ENCODE data around the gene COPG1. TPM values are rescaled to one million over a fixed set of nuclear protein-coding genes. Genes with fewer than 3 reads are reported as not detected.

The COPG1 gene
- total and polyA plus RNA-seq, 10 of the 15 experiments (the other 5 are each of a cell fraction or from before 2014, with no cell fraction given), result 54.8 to 143 (median 91.2) TPM

GRCh38 chr3:129316248-129317013 lies 67.0 kb downstream of the COPG1 start (continued):
- TF ChIP-seq, protein P1, sequence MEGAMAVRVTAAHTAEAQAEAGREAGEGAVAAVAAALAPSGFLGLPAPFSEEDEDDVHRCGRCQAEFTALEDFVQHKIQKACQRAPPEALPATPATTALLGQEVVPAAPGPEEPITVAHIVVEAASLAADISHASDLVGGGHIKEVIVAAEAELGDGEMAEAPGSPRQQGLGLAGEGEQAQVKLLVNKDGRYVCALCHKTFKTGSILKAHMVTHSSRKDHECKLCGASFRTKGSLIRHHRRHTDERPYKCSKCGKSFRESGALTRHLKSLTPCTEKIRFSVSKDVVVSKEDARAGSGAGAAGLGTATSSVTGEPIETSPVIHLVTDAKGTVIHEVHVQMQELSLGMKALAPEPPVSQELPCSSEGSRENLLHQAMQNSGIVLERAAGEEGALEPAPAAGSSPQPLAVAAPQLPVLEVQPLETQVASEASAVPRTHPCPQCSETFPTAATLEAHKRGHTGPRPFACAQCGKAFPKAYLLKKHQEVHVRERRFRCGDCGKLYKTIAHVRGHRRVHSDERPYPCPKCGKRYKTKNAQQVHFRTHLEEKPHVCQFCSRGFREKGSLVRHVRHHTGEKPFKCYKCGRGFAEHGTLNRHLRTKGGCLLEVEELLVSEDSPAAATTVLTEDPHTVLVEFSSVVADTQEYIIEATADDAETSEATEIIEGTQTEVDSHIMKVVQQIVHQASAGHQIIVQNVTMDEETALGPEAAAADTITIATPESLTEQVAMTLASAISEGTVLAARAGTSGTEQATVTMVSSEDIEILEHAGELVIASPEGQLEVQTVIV (IDR thresholded peaks at IDR 0.05; ENCODE audit: borderline replicate concordance, partially characterized antibody), result no peak
- no peak for TF ChIP-seq KDM1A (IDR thresholded peaks at IDR 0.05; ENCODE audit: borderline replicate concordance)
- TF ChIP-seq, protein P2, sequence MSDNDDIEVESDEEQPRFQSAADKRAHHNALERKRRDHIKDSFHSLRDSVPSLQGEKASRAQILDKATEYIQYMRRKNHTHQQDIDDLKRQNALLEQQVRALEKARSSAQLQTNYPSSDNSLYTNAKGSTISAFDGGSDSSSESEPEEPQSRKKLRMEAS (IDR thresholded peaks at IDR 0.05; ENCODE audit: low read depth, low read length), result 0 out of 2 replicates have a peak, but pooled peaks have one; percentile 59
- no peak for TF ChIP-seq ATF7 (IDR thresholded peaks at IDR 0.05; ENCODE audit: low read depth)
- peak; percentile 96 for TF ChIP-seq FOXK2 (IDR thresholded peaks at IDR 0.05)
- TF ChIP-seq FOXM1 (IDR thresholded peaks at IDR 0.05; ENCODE audit: low read depth, low read length), result no peak
- TF ChIP-seq CBX3 (IDR thresholded peaks at IDR 0.05; ENCODE audit: borderline replicate concordance, low read depth), result no peak
- no peak; the same call in 1 of the 2 replicates for TF ChIP-seq ZNF687 (IDR thresholded peaks at IDR 0.05)
- no peak for TF ChIP-seq WRNIP1 (IDR thresholded peaks at IDR 0.05; ENCODE audit: borderline replicate concordance, low read depth, low read length)
- TF ChIP-seq HCFC1 (IDR thresholded peaks at IDR 0.05; ENCODE audit: low read length), result peak; percentile 39; the same call in 1 of the 2 replicates
- TF ChIP-seq PKNOX1 (IDR thresholded peaks at IDR 0.05), result no peak
- TF ChIP-seq TCF12 (IDR thresholded peaks at IDR 0.05; ENCODE audit: low read depth, low read length), result peak; percentile 93
- TF ChIP-seq RUNX3 (IDR thresholded peaks at IDR 0.05; ENCODE audit: low read length), result peak; percentile 9; the same call in 1 of the 2 replicates
- no peak for TF ChIP-seq JUNB (IDR thresholded peaks at IDR 0.05)
- TF ChIP-seq ZSCAN29 (IDR thresholded peaks at IDR 0.05), result peak; percentile 14; the same call in 1 of the 2 replicates
- TF ChIP-seq MXI1 (IDR thresholded peaks at IDR 0.05; ENCODE audit: low read depth, low read length), result peak; percentile 16; the same call in 1 of the 2 replicates
- no peak for TF ChIP-seq NFYB (IDR thresholded peaks at IDR 0.05; ENCODE audit: insufficient read depth, low read depth, low read length)
- 0 out of 2 replicates have a peak, but pooled peaks have one; percentile 53 for TF ChIP-seq RCOR1 (conservative IDR thresholded peaks at IDR 0.05; ENCODE audit: low read depth, low read length)
- TF ChIP-seq, protein P3, sequence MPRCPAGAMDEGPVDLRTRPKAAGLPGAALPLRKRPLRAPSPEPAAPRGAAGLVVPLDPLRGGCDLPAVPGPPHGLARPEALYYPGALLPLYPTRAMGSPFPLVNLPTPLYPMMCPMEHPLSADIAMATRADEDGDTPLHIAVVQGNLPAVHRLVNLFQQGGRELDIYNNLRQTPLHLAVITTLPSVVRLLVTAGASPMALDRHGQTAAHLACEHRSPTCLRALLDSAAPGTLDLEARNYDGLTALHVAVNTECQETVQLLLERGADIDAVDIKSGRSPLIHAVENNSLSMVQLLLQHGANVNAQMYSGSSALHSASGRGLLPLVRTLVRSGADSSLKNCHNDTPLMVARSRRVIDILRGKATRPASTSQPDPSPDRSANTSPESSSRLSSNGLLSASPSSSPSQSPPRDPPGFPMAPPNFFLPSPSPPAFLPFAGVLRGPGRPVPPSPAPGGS (IDR thresholded peaks at IDR 0.05; ENCODE audit: borderline replicate concordance, insufficient read depth, low read depth, low read length, poor library complexity, severe bottlenecking), result no peak
- TF ChIP-seq POLR2AphosphoS2 (IDR thresholded peaks at IDR 0.05; ENCODE audit: low read depth, low read length), result no peak
- TF ChIP-seq ZBED1 (IDR thresholded peaks at IDR 0.05; ENCODE audit: borderline replicate concordance), result no peak
- TF ChIP-seq DPF2 (IDR thresholded peaks at IDR 0.05), result no peak; the same call in 1 of the 2 replicates
